Sigmoid colon (tissue), 3 donors: ENCODE measurements around the gene SUCO.

Source experiments
- CTCF ChIP-seq, 4 experiments: fragments of 450-650 bp in 3 of 4; fragments of 200-600 bp in 1 of 4; IDR thresholded peaks; one replicate each; pipeline ENCODE4 v1.5.1; 2016 to 2019; ENCODE audit warnings: antibody characterized with exemption in 4 of 4, mild to moderate bottlenecking in 3 of 4, moderate library complexity in 2 of 4
- POLR2A ChIP-seq, 2 donors: fragments of 450-650 bp; IDR thresholded peaks; one replicate each; pipeline ENCODE4 v1.6.1; 2016; ENCODE audit warnings: antibody characterized with exemption in 2 of 2, mild to moderate bottlenecking in 2 of 2, moderate library complexity in 2 of 2

GRCh38 chr1:172657586-172657985 is 124.6 kb downstream of the SUCO start:
- TF ChIP-seq CTCF (IDR thresholded peaks at IDR 0.05) = no peak
- TF ChIP-seq POLR2A (IDR thresholded peaks at IDR 0.05) = no peak
